Measurements from ENCODE around the gene TSEN54.

Gene TSEN54

DNA sequence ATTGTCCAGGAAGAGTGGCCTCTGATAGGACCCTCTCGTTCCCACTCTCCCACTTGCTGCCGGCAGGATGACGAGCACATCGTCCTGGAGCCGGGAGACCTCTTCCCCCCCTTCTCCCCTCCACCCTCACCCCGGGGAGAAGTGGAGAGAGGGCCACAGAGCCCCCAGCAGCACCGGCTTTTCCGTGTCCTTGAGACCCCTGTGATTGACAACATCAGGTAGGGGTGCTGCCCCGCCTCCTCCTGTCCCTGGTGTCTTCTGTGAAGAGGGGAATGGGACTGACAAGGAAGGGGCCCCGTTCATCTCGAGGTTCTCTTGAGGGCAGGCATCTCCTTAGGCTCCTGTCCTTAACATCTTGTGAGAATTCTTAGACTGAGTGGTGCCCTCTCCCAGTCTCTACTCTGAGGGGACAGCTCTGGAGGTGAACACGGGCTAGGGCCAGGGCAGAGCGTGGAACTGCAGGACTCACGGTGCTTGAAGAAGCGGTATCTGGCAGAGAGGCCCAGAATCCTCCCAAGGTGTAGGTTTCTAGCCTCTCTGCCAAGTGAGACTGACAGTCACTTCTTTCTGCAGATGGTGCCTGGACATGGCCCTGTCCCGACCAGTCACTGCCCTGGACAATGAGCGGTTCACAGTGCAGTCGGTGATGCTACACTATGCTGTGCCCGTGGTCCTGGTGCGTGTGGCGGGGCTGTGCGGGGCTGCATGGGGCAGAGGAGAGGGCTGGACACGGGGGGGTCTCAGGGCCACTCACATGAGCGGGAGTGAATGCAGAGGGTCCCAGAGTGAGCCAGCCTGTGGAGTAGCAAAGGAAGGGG, 27.4 kb upstream of the TSEN54 start:
- DNase-seq (ENCODE audit: low read depth in 2 of 2) = no peak
- H3K4me3 ChIP-seq (replicated peaks in 1 of 2; ENCODE audit: low read depth in 2 of 2, low read length in 2 of 2) = no peak overlapping the region
- TF ChIP-seq, protein P1, sequence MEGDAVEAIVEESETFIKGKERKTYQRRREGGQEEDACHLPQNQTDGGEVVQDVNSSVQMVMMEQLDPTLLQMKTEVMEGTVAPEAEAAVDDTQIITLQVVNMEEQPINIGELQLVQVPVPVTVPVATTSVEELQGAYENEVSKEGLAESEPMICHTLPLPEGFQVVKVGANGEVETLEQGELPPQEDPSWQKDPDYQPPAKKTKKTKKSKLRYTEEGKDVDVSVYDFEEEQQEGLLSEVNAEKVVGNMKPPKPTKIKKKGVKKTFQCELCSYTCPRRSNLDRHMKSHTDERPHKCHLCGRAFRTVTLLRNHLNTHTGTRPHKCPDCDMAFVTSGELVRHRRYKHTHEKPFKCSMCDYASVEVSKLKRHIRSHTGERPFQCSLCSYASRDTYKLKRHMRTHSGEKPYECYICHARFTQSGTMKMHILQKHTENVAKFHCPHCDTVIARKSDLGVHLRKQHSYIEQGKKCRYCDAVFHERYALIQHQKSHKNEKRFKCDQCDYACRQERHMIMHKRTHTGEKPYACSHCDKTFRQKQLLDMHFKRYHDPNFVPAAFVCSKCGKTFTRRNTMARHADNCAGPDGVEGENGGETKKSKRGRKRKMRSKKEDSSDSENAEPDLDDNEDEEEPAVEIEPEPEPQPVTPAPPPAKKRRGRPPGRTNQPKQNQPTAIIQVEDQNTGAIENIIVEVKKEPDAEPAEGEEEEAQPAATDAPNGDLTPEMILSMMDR (IDR thresholded peaks at IDR 0.05; ENCODE audit: low read depth, low read length) = no peak

DNA sequence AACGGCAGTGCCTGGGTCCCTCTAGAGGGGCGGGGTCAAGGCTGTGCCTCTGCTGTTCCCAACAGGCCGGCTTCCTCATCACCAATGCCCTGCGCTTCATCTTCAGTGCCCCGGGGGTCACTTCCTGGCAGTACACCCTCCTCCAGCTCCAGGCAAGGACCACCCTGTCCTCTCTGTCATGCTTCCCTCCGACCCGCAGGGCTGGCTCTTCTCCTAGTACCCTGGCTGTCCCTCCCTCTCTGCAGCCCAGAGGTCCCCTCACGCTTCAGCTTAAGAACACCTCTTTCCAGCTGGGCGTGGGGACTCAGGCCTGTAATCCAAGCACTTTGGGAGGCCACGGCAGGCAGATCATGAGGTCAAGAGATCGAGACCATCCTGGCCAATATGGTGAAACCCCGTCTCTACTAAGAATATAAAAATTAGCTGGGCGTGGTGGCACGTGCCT, 26.8 kb upstream of the TSEN54 start:
- H3K4me3 ChIP-seq (replicated peaks in 1 of 2; ENCODE audit: low read depth in 2 of 2, low read length in 2 of 2) = no peak overlapping the region
- TF ChIP-seq, protein P1 (IDR thresholded peaks at IDR 0.05; ENCODE audit: low read depth, low read length) = no peak

DNA sequence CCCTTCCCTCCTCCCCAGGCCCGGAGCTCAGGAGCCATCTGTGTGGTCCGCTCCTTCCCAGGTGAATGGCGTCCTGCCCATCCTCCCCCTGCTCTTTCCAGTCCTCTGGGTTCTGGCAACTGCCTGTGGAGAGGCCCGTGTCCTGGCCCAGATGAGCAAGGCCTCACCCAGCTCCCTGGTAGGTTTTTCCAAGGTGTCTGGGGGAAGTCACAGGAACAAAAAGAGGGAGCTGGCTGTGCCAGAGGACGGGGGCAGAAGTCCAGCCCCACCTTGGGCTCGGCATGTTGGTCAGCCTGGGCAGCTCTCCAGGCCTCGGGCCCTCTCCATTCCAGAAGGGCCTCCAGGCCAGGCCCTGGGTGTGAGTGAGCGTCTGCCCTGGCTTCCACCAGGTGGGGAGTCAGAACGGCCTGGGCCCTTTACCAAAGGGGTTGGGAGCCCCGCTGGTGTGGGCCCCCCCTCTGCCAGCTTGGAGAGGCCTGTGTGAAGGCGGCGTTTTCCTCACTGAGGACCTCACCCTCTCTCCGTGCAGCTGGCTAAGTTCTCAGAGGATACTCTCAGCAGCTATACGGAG, 26.1 kb upstream of the TSEN54 start:
- no peak for DNase-seq (ENCODE audit: low read depth in 2 of 2)
- no peak overlapping the region for H3K4me3 ChIP-seq (replicated peaks in 1 of 2; ENCODE audit: low read depth in 2 of 2, low read length in 2 of 2)
- TF ChIP-seq, protein P1 (IDR thresholded peaks at IDR 0.05; ENCODE audit: low read depth, low read length) = no peak

More for the DNA sequence above, 26.8 kb upstream of the TSEN54 start:
- no peak for DNase-seq (ENCODE audit: low read depth in 2 of 2)

DNA sequence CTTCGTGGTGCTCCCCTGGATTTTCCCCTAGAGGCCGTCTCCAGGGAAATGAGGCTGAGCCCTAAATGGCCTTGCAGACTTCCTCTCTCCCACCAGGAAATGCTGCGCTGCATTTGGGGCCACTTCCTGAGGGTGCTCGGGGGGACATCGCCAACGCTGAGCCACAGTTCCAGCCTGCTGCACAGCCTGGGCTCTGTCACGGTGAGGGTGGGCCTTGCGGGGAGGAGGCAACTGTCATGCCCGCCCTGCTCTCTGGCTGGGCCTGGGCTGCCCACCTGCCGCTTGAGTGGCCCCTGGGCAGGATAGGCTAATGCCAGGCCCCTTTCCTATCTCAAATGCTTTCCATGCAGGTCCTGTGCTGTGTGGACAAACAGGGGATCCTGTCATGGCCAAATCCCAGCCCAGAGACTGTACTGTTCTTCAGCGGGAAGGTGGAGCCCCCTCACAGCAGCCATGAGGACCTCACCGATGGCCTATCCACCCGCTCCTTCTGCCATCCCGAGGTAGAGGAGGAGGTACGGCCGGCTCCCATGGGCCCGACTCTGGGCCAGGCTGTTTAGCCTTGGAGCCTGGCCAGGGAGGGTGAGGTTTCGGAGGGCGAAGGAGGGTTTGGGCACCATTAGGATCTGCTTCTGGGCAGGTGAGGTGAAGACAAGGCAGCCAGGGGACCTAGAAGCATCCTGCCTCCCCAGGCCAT, 25.2 kb upstream of the TSEN54 start:
- DNase-seq (ENCODE audit: low read depth in 2 of 2) = no peak

DNA sequence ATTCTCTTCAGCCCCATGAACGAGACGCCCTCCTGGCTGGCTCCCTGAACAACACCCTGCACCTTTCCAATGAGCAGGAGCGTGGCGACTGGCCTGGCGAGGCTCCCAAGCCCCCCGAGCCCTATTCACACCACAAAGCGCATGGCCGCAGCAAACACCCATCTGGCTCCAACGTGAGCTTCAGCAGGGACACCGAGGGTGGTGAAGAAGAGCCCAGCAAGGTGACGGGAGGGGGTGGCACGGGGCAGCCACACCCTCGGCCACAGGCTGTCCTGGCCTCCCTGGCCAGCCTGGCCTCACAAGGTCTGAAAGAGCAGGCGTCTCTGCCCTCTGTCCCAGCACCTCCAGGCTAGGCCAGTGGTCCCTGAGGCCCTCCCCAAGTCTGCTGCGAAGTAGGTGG, 24.6 kb upstream of the TSEN54 start:
- TF ChIP-seq, protein P1 (IDR thresholded peaks at IDR 0.05; ENCODE audit: low read depth, low read length) = no peak
- H3K4me3 ChIP-seq (replicated peaks in 1 of 2; ENCODE audit: low read depth in 2 of 2, low read length in 2 of 2) = no peak overlapping the region
- no peak for DNase-seq (ENCODE audit: low read depth in 2 of 2)

More for the DNA sequence above, 25.2 kb upstream of the TSEN54 start:
- no peak overlapping the region for H3K4me3 ChIP-seq (replicated peaks in 1 of 2; ENCODE audit: low read depth in 2 of 2, low read length in 2 of 2)
- TF ChIP-seq, protein P1 (IDR thresholded peaks at IDR 0.05; ENCODE audit: low read depth, low read length) = no peak

- no peak for DNase-seq (ENCODE audit: low read depth in 2 of 2)
- no peak overlapping the region for H3K4me3 ChIP-seq (replicated peaks in 1 of 2; ENCODE audit: low read depth in 2 of 2, low read length in 2 of 2)
- TF ChIP-seq, protein P1 (IDR thresholded peaks at IDR 0.05; ENCODE audit: low read depth, low read length) = no peak
Observed at GRCh38 chr17:75492555-75493168, 23.7 kb upstream of the TSEN54 start.

Data from cardiac fibroblast (primary cell).